CD4-positive, alpha-beta T cell treated with Interleukin-6 at 100 ng/mL for 8 hours (primary cell): Measurements from ENCODE around the gene ANKLE2.
A peak's percentile ranks its signal among the peaks of the same experiment; 100 is the strongest.
"Not testable (repeated sequence)": the region's sequence is repeated elsewhere in the genome, so short reads cannot be mapped to it uniquely, and the experiment has no call there.

Experiments used
- DNase-seq: peaks from one replicate; pipeline ENCODE4 v3.0.0-alpha.2; 2020; ENCODE audit warnings: mixed read lengths, low spot score

Gene ANKLE2

DNA sequence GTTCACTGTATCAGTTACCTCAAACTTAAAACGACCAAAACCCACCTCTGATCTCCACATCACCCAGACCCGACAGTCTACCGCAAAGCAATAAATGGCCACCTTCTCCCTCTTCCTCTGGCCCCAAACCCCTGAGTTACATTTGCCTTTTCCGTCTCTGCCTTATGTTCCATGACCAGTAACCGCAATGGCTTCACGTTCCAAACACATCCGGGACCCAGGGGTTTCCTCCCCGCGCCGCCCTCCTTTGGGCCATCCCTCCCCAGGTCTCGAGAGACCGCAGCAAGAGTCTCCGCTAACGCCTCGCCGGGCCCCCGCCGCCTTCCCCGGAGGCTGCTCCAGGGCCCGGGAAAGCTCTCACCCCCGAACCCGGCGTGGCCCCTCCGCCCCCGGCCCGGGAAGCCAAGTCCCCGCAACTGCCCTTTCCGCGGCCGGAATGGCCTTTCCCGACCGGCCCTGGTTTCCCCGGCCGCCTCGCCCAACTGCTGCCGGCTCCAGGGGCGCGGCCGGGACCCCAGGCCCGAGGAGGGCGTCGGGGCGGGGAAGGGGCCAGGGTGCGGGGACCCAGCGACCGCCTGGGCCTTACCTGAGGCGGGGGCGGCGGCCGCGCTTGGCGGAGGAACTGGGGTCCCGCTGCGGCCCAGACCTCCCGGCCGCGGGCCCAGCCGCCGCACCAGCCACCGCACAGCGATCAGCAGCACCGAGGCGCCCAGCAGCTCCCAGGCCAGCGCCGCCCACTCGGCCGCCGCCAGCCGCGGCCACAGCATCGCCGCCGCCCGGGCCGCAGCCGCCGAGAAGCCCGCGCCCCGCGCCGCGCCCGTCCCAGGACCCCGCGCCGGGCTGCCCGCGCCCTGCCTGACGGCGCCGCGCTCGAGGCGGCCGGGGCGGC is at the start of gene ANKLE2:
Gene ANKLE2 (minus strand): TSS at position 801 of the 889 bp plus-strand sequence. CDS start 34 bp downstream, at position 767.
- DNase-seq: peak; percentile 44

- DNase-seq: not testable (repeated sequence)
Measured at GRCh38 chr12:132809391-132809790, 47.8 kb upstream of the ANKLE2 start.

DNA sequence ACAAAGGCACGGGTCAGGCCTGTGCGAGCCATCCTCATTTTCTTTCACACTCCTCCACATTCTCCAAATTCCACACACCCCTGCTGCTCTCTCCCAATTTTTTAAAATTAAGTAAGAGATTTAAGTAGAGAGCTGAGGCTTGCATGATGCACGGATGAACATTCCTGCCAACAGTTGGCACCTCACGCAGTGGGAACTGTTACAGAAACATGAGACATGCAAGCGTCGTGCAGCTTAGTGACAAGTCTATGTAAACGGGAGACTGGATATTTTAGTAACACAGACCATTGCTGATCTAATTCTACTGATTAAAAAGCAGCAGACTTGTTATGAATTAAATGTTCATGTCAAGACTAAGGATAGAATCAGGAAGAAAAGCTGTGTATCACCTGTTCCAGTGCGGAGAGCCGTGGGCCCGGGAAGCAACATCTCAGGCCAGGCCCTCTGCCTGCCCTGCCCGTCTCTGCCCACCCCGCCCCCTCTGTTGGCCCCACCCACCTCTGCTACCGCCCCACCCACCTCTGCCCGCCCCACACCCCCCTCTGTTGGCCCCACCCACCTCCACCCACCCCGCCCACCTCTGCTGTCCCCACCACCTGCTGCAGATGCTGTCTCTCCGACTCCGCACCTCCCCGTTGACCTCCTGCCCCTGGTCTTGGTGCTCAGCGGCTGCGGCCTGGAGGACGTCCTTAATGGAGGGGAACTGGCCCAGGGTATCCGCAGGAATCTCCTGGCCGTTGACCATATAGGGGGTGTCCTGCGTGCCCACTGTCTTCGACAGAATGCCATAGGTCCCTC is 45.9 kb upstream of the ANKLE2 start:
- no peak for DNase-seq

GRCh38 chr12:132806857-132807256 is 45.2 kb upstream of the ANKLE2 start:
- no peak for DNase-seq

DNA sequence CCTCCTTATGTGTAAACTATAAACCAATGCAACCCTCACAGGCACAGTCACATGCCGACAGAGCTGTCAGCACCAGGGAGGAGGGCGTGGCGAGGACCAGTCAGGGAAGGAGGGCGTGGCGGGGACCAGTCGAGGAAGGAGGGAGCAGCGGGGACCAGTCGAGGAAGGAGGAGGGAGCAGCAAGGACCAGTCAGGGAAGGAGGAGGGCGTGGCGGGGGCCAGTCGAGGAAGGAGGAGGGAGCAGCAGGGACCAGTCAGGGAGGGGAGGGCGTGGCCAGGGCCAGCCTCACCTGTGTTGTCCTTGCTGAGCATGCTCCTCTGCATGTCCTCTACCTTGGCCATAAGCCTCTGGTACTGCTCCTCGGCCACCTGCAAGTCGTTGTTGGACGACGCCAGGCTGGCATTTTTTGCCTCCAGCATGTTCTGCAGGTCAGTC is 42.8 kb upstream of the ANKLE2 start:
- no peak for DNase-seq

GRCh38 chr12:132803888-132804287 is 42.3 kb upstream of the ANKLE2 start:
- no peak for DNase-seq

DNA sequence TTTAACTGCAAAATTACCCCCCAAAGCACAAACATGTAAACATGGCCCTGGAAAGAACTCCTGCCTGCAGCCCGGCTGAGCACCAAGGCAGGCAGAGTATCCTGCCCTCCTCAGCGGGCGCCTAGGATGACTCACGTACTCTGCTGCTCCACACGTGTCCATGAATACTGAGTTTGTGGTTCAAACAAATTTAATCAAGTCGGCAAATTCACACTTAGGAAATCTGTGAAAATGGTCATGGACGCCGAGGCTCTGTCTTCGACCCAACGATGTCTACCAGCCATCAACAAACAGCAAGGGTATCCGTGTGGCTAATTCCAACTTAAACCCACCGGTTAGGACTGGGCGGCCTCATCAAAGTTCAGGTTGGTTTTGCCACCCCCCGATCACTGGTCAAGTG is 41.5 kb upstream of the ANKLE2 start:
- DNase-seq: no peak

- no peak for DNase-seq
Measured at GRCh38 chr12:132801741-132802140, 40.1 kb upstream of the ANKLE2 start.

- no peak for DNase-seq
Measured at GRCh38 chr12:132798836-132799235, 37.2 kb upstream of the ANKLE2 start.

GRCh38 chr12:132797820-132798570 is 36.4 kb upstream of the ANKLE2 start:
- DNase-seq: no peak

GRCh38 chr12:132795847-132796246 is 34.2 kb upstream of the ANKLE2 start:
- DNase-seq: no peak

DNA sequence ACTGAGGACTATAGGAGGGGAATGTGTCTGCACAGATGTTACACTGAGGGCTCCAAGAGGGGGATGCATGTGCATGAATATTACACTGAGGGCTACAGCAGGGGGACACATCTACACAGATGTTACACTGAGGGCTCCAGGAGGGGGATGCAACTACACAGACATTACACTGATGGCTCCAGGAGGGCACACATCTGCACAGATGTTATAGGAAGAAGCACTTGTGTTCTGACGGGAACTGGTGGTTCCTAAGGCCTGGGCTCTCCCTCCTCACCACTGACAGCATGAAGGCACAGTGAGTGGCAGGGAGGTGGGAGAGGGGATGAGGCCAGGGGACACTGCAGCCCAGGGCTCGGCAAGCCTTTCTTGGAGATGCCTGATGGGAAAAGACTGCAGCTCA is 30.3 kb upstream of the ANKLE2 start:
- not testable (repeated sequence) for DNase-seq

GRCh38 chr12:132789099-132789471 is 27.5 kb upstream of the ANKLE2 start:
- DNase-seq: no peak

DNA sequence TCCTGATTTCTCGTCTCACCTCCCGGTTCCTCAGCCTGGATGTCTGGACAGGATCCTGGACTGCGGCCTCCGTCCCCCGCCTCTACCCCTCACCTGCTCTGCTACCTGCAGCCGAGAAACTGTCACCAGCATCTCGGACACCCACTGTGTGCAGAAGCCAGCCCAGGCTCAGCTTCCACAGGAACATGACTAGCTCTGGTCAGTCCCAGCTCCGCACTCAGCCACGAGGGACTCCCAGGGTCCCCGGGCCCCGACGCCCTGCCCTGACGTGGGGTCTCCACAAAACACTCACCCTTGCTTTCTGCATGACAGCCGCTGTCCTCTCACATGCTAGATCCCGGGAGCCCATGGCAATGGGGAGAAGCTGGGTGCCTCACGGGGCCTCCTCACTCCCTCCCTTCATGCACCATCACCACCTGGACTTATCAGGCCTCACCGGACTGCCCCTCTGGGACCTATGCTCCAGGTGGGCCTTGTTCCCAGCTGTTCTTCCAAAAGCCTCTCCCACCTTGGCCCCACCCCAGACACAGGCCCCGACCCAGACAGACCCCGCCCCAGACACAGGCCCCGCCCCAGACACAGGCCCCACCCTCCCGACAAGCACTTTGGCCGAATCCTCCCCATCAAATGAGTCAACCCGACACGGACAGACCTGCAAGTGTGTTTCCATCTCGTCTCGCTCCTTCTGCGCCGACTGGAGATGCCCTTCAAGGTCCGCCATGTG is 26.9 kb upstream of the ANKLE2 start:
- DNase-seq: no peak

DNA sequence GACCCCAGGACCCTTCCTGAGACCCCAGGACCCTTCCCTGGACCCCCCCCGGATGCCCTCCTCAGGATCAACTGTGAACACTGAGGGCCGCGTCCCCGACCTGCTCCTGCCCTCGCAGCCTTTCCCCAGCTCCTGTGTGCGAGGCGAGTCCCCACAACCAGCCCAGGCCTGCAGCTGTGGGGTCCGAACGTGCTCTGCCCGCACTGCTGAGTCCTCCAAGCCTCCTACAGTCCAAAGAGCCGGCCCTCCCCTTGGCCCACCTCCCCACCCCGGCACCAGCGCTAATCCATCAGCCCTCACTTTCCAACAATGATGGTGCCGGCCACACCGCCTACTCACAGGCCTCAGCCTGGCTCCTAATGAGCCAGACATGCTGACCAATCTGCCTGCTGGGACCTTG is 26.2 kb upstream of the ANKLE2 start:
- DNase-seq: no peak

DNA sequence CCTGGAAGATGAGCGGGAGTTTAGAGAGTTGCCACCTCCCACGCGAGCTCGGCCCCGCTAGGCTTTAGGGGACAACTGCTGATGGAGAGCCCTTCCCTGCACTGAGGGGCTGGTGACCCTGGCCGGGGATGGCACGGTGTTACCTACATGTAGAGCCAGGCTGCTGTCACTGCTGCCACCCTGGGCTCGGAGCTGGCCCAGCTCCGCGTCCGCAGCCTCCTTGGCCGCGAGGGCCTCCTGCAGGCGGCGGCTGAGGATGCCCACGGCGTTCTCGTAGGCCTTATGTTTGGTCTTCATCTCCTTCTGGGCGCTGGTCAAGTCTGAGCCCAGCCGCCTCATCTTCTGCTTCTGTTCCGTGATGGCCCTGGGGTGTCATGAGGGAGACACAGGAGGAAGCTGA is 24.6 kb upstream of the ANKLE2 start:
- no peak for DNase-seq

GRCh38 chr12:132784580-132784979 is 22.9 kb upstream of the ANKLE2 start:
- no peak for DNase-seq

DNA sequence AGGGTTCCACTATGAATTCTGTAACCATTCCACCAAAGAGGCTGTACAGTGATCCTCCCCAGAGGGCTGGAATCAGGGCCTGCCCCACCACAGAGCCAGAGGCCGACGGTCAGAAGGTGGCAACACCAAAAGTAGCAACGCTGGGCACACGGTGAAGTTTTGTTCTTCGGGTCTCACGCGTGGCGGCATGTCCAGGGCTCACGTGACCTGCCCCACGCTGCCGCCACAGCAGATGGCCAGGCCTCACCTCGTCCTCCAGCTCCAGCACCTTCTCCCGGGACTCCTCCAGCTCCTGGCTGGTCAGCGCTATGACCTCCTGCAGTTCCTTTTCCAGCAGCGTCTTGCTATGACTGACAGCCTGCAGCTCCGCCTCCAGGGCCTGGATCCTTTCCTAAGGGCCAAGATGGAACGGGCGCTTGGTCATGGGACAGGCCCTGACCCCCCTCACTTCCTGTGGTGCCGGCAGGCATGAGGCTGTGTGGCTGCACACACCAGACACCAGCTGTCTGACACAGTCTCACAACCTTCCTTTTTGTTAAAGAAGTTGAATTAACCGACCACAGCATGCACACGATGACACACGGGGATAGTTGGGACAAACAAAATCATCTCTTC is 22.4 kb upstream of the ANKLE2 start:
- DNase-seq: no peak

DNA sequence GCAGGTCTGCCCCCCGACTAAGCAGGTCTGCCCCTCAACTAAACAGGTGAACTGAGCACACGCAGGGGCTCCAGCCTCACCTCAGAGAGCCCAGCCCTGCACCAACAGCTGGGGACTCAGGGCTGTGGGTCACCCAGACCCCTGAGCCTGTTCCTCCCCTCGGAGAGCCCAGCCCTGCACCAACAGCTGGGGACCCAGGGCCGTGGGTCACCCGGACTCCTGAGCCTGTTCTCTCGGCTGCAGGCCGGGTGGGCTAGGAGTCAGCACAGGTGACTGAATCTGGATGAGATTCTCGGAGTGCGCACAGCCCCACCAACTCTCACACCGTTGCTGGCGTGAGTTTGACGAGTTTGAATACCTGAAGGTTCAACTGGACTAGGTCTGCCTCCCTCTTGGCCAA is 20.3 kb upstream of the ANKLE2 start:
- no peak for DNase-seq

- no peak for DNase-seq
Measured at GRCh38 chr12:132779781-132780353, 18.2 kb upstream of the ANKLE2 start.

GRCh38 chr12:132777614-132778013 is 16.0 kb upstream of the ANKLE2 start:
- DNase-seq: no peak
